Measurements from ENCODE around the gene LRRC40.

DNA sequence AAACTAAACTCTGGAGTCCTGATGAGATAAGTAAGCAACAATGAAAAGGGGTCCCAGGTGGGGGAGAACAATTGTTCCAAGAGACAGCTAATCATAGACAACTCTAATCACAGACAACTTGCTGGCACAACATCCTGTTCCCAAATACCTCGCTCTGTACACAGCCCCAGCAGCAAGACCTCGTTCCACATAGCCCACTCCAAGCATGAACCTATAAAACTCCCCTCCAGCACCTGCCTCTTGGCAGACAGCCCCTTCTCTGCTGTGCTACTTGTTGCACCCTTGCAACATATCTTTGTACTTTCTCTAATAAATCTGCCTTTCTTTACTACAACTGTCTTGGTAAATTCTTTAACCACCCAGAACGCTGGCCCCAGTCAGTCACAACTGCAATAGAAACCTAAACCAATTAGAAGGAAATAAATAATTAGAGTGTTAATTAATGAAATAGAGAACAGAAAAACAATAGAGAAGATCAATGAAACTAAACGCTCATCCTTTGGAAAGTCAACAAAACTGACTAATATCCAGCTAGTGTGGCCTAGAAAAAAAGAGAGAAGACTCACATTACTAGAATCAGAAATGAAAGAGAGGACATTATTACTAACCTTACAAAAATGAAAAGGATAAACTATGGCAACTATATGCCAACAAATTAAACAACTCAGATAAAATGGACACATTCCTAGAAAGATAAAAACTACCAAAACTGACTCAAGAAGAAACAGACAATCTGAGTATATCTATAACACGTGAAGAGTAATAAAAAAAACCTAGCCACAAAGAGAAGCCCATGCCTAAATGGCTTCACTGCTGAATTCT lies 36.1 kb downstream of the LRRC40 start:
- TF ChIP-seq, protein P1, sequence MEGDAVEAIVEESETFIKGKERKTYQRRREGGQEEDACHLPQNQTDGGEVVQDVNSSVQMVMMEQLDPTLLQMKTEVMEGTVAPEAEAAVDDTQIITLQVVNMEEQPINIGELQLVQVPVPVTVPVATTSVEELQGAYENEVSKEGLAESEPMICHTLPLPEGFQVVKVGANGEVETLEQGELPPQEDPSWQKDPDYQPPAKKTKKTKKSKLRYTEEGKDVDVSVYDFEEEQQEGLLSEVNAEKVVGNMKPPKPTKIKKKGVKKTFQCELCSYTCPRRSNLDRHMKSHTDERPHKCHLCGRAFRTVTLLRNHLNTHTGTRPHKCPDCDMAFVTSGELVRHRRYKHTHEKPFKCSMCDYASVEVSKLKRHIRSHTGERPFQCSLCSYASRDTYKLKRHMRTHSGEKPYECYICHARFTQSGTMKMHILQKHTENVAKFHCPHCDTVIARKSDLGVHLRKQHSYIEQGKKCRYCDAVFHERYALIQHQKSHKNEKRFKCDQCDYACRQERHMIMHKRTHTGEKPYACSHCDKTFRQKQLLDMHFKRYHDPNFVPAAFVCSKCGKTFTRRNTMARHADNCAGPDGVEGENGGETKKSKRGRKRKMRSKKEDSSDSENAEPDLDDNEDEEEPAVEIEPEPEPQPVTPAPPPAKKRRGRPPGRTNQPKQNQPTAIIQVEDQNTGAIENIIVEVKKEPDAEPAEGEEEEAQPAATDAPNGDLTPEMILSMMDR (IDR thresholded peaks at IDR 0.05; ENCODE audit: poor library complexity, severe bottlenecking): no peak
- TF ChIP-seq MXI1 (conservative IDR thresholded peaks at IDR 0.05; ENCODE audit: poor library complexity, severe bottlenecking) (no peak), POLR2AphosphoS5 (IDR thresholded peaks at IDR 0.05) (no peak), EZH2 (IDR thresholded peaks at IDR 0.05; ENCODE audit: borderline replicate concordance, insufficient read depth, low read length, poor library complexity, severe bottlenecking) (no peak), TAF1 (IDR thresholded peaks at IDR 0.05; ENCODE audit: low read depth) (no peak)
- TF ChIP-seq, protein P2, sequence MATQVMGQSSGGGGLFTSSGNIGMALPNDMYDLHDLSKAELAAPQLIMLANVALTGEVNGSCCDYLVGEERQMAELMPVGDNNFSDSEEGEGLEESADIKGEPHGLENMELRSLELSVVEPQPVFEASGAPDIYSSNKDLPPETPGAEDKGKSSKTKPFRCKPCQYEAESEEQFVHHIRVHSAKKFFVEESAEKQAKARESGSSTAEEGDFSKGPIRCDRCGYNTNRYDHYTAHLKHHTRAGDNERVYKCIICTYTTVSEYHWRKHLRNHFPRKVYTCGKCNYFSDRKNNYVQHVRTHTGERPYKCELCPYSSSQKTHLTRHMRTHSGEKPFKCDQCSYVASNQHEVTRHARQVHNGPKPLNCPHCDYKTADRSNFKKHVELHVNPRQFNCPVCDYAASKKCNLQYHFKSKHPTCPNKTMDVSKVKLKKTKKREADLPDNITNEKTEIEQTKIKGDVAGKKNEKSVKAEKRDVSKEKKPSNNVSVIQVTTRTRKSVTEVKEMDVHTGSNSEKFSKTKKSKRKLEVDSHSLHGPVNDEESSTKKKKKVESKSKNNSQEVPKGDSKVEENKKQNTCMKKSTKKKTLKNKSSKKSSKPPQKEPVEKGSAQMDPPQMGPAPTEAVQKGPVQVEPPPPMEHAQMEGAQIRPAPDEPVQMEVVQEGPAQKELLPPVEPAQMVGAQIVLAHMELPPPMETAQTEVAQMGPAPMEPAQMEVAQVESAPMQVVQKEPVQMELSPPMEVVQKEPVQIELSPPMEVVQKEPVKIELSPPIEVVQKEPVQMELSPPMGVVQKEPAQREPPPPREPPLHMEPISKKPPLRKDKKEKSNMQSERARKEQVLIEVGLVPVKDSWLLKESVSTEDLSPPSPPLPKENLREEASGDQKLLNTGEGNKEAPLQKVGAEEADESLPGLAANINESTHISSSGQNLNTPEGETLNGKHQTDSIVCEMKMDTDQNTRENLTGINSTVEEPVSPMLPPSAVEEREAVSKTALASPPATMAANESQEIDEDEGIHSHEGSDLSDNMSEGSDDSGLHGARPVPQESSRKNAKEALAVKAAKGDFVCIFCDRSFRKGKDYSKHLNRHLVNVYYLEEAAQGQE (IDR thresholded peaks at IDR 0.05; ENCODE audit: borderline replicate concordance): no peak

Data from neural cell (in vitro differentiated cells).